GM12874 (cell line): ENCODE measurements around the gene DUSP2.
A peak's percentile ranks its signal among the peaks of the same experiment; 100 is the strongest.

Source experiments
- CTCF ChIP-seq: IDR thresholded peaks from 2 replicates; pipeline ENCODE4 v1.5.1; 2011; ENCODE audit warnings: low read depth, mild to moderate bottlenecking, control low read depth, low read length, moderate library complexity; ENCODE audit not compliant: insufficient read depth

DUSP2 gene

GRCh38 chr2:96116424-96116878 lies 28.8 kb downstream of the DUSP2 start, which contains the start of gene ADRA2B:
Gene ADRA2B, minus strand, starts transcription at chr2:96116571. Its CDS starts 422 bp downstream, at chr2:96116149.
- TF ChIP-seq CTCF: no peak

DNA sequence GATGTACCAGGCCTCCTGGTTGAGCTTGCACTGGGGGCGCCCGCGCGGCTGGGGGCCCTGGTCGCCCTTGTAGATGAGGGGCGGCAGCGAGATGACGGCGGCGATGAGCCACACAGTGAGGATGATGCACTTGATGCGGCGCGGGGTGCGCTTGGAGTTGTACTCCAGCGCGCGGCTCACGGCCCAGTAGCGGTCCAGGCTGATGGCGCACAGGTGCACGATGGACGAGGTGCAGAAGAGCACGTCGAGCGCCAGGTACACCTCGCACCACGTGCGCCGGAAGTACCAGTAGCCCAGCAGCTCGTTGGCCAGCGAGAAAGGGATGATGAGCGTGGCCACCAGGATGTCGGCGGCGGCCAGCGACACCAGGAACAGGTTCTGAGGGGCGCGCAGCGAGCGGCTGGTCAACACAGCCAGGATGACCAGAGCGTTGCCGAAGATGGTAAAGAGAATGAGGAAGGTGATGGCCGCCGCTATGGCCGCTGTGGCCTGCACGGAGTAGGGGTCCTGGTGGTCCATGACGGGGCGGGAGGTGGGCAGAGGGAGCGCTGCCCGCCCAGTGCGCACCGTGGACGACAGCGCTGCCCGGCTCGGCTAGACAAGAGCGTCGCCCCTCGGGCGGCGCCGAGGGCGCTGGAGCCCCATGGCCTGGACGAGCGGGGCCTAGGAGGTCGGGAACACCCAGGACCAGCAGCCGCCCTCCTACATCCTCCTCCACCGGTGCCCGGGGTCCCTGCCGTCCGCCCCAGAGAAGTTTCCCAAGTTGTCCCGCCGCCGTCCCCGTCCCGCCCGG lies 29.4 kb downstream of the DUSP2 start:
- TF ChIP-seq CTCF: no peak

- TF ChIP-seq CTCF: no peak
These were observed 30.2 kb downstream of the DUSP2 start for GRCh38 chr2:96114903-96115581.

- TF ChIP-seq CTCF: no peak
These were observed 30.7 kb downstream of the DUSP2 start for GRCh38 chr2:96114546-96114902.

- no peak for TF ChIP-seq CTCF
These were observed 31.3 kb downstream of the DUSP2 start for GRCh38 chr2:96113951-96114350.

DNA sequence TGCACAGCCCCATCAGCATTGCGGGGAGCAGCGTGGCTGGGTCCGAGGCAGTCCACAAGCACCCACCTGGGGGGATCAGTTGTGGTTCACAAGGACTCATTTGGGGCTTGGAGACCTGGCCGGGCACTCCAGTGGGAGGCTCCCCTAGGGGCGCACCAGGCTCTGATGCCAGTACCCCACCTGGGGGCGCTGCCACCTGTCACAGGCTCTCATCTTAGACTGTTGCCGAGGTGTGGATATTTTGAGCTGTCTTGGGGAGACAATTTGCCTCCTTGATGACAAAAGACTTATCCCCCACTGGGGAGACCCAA lies 31.9 kb downstream of the DUSP2 start:
- peak; percentile 55 for TF ChIP-seq CTCF

GRCh38 chr2:96112501-96113366 lies 32.5 kb downstream of the DUSP2 start:
- TF ChIP-seq CTCF: no peak
